HG02571 (cell line): Measurements from ENCODE around the gene ATP6V1F.
"Not testable (repeated sequence)": the region's sequence is repeated elsewhere in the genome, so short reads cannot be mapped to it uniquely, and the experiment has no call there.

Experiments used
- ATAC-seq: cut with Tn5 transposase; IDR thresholded peaks from one replicate; pipeline ENCODE4 v1.9.1; 2021; ENCODE audit warnings: mild to moderate bottlenecking, moderate library complexity; ENCODE audit not compliant: unreplicated experiment

ATP6V1F gene

DNA sequence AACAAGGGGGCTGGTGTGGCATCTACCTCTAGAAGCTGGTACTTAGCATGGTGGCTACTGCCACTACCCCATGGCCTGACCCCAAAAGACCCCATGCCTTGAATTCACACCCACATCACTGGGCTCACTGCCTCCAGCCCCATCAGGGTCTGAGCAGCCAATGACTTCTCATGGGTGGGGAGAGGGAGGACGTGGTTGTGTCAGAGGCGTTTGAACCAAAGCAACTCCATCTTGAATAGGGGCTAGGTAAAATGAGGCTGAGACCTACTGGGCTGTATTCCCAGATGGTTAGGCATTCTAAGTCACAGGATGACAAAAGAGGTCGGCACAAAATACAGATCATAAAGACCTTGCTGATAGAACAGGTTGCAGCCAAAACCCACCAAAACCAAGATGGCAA, 32.7 kb downstream of the ATP6V1F start:
- ATAC-seq: no peak

- no peak for ATAC-seq
These were observed 36.7 kb downstream of the ATP6V1F start for GRCh38 chr7:128899392-128899791.

GRCh38 chr7:128900237-128900636, 37.6 kb downstream of the ATP6V1F start:
- no peak for ATAC-seq

GRCh38 chr7:128902761-128903585, 40.3 kb downstream of the ATP6V1F start:
- ATAC-seq: no peak

- ATAC-seq: no peak
These were observed 41.1 kb downstream of the ATP6V1F start for GRCh38 chr7:128903621-128904361.

- ATAC-seq: no peak
These were observed 41.9 kb downstream of the ATP6V1F start for GRCh38 chr7:128904381-128905197.

DNA sequence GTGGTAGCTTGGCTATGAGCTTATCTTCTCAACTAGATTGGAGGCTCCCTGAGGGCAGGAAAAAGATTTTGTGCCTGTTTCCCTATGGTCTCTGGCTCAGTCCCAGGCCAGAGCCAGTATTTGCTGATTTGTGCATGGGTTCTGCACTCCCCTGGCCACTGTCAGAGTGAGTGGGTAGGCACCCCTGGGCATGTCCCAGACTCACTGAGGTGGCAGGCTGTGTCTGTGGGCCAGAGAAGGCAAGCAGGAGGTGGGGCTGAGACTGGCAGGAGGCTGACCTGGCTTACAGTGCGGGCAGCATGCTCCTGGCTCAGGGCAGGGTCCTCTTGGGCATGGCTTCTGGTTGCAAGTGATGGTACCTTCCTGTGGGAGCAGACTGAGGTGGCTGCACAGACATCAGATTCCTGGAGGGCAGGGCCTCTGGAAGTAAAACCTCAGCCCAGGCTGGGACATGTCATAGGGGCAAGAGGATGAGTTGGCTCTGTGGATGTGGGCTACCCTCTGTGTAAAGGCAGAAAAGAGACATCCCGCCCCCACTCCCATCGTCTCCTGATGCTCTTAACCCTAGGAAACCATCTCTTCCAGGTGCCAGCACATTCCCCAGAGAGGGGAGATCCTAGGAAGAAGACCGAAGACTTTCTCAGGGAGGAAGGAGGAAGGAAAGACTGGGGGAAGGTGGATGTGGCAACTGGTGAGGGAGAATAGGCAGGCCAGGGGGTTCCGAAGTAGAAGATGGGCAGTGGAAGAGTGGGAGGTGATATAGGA, 43.5 kb downstream of the ATP6V1F start:
- no peak for ATAC-seq

DNA sequence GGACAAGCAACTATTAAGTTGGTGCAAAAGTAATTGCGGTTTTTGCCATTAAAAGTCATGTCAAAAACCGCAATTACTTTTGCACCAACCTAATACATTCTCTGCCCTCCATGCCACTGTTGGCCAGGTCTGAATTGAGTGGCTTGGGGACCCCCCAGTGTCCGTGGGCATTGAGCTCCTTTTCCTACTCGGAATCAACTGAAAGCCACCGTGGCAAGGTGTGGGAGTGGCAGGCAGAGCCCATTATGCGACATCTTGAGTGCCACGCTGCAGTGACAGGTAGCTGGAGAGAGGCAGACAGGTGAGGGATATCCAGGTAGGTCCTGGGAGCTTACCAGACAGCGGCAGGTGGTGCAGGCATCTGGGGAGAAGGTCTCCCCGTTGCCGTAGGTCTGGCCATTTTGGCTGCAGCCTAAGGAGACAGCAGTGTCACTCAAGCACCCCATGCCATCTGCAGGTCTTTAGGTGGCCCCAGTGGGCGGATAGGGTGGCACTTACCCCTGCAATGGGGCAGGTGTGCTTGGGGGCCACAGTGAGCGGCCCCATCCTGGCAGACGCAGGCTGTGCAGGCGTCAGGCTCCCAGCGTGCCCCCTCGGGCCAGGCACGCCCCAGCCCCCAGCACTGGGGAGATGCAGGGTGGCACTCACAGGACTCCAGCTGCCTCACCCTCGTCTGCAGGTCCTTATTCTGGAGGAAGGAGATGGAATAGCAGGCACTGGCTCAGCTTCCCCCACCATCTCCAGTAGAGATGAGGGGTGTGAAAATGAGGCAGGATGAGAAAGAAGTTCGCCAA, 44.3 kb downstream of the ATP6V1F start:
- no peak for ATAC-seq

- no peak for ATAC-seq
These were observed 46.3 kb downstream of the ATP6V1F start for GRCh38 chr7:128908750-128909624.

GRCh38 chr7:128909625-128910568, 47.2 kb downstream of the ATP6V1F start:
- no peak for ATAC-seq

DNA sequence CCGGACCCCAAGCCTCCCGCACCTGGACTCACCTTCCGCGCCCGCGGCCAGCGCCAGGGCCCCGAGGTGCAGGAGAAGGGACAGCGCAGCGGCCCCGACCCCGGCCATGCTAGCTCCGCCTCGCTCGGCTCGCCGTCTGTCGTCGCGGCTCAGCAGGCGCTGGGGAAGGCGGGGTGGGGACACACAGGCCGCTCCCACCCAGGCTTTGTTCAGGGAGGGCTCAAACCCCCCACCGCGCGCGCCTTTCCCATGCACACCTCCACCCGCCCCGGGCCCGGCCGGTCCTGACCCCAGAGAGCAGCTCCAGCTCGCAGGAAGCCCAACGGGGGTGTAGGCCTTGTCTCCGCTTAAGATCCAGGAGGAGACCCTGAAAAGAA, 47.9 kb downstream of the ATP6V1F start, which contains the start of gene KCP:
Gene KCP (minus strand): TSS at position 141 of the 377 bp plus-strand sequence. CDS start 33 bp downstream, at position 108.
- no peak for ATAC-seq

DNA sequence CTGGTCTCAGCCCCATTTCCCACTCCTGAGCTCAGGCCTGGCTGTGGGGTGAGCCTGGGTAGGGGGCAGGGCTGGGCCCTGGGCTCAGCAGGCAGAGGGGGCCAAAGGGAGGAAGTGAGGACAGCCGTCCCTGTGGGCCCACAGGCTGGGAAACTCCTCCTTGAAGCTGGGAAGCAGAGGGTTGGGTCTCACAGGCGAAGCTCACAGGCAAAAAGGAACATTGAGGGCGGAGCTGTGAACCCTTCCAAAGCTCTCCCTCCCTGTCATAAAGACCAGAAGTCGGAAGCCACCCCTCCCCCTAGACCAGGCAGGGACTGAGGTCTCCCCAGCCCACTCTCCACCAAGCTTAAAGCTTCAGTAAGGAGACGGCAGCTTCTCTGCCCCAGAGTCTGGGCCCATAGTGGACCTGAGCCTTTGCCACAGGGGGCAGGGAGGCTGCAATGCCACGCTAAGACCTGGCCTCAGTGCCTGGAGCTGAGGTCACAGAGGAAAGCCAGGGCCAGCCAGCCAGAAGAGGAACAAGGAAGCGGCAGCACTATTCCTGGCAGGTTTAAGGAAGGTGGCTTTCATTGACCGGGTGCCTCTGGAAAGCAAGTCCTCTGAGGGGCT, 48.9 kb downstream of the ATP6V1F start:
- no peak for ATAC-seq

DNA sequence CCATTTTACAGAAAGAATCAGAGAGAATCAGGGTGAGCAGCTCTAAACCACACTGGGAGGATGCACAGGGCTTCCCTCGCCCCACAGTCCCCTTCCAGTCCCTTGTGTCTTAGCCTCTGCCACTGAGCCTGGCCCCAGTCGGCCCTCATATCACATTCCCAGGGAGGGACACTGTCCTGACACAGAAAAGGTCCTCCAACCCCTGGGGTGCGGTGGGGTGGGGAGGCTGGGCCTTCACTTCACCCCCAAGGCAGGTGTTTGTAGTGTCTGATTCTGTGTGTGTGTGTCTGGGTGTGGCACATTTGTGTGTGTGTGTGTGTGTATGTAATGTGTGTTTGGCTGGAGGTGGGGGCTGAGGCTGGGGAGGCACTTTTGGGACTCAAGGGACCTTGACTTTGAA, 49.6 kb downstream of the ATP6V1F start:
- no peak for ATAC-seq

DNA sequence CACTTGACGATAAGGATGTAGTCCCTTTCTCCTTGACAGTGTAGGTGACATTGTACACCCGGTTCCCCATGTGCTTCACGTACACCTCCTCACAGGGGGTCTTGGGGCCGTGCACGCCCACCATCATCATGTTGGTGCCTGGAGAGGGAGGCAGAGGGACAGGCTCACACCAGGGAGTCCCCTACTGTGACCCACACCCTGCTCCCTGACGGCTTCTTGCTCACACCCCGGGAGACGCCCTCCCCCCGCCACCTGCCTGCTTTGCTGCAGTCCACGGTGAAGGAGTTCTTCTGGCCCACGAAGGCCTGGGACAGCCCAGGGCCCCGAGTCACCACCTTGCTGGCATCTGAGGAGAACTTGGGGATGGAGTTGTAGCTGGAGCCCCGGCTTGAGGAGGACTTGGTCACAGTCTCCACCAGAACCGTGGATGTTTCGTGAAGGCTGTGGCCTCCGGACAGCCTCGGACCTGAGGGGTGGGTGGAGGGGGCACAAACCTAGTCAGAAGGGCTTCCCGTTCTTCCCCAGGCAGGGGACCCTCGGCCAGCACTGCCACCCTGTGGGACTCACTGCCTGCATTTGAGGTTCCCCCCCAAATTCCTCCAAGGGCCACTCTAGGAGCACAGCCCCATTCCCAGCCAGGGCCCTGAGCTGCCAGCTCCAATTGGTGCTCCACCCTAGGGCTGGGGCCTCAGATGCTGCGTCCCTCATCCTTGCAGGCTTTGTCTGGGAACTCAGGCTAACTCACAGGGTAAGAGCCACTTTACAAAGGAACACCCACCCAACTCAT, 50.2 kb downstream of the ATP6V1F start:
- not testable (repeated sequence) for ATAC-seq

DNA sequence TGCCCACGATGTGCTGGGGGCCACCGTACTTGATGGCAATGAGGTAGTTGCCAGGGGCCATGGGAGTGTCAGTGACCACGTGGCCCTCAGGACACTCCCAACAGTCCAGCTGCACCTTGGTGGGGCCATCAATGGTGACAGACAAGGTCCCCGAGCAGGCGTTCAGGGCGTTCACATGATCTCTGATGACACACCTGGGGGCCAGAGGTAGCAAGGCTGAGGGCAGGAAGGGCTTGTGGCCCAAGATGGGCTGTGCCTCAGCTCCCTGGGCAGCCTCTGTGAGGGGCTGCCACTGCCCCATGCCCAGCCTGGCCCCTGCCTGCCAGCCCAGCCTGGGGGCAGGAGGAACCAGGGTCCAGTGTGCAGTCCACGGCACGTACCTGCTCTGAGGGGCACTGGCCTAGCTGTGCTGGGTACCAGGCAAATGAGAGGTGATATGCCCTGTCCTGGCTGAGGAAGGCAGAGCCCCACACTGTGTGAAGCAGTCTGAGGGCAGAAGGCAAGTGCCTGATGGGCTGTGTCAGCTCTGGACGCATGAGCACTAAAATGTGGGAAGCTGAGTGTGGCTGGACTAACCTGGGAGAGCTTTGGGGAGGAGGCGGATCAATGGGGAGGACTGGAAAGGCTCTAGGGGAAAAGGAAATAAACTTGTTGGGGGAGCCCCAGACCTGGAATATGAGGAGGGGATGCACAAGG, 51.4 kb downstream of the ATP6V1F start:
- no peak for ATAC-seq
